OCI-LY7 (cell line): Measurements from ENCODE around the gene FIGN. TPM values are rescaled to one million over a fixed set of nuclear protein-coding genes. Genes with fewer than 3 reads are reported as not detected.

Experiments
- BruUV-seq: library from RNA; stranded (reverse); fragments of 400-500 nt; replicated peaks from 2 replicates; lab custom pipeline; 2021; lab: Mats Ljungman, UMichigan
- CTCF ChIA-PET: fragments of 300-600 bp; sonication (Branson Sonifier 250); formaldehyde crosslinking; loops from one replicate; lab custom pipeline; 2022; ENCODE audit warnings: antibody characterized with exemption; ENCODE audit not compliant: unreplicated experiment; lab: Charles Lee
- POLR2A ChIA-PET: fragments of 300-600 bp; sonication (Branson Sonifier 250); formaldehyde crosslinking; loops from one replicate; lab custom pipeline; 2022; ENCODE audit warnings: antibody characterized with exemption; lab: Charles Lee
- DNase-seq: peaks from one replicate; pipeline ENCODE4 v3.0.0-alpha.2; 2015; ENCODE audit warnings: low spot score
- H2AFZ ChIP-seq: fragments of 200-600 bp; sonication (generic), shearing (Covaris generic); 2 replicates; pipeline ENCODE4 v1.6.1; 2014; ENCODE audit warnings: mild to moderate bottlenecking, antibody characterized with exemption, low read length, moderate library complexity
- H3K27ac ChIP-seq: fragments of 200-600 bp; sonication (generic); 2 replicates; pipeline ENCODE4 v1.5.1; 2014; ENCODE audit warnings: mixed run types, low read depth, mild to moderate bottlenecking, moderate library complexity, low read length, inconsistent platforms; ENCODE audit not compliant: poor library complexity, severe bottlenecking
- H3K36me3 ChIP-seq: fragments of 200-600 bp; sonication (generic); 2 replicates; pipeline ENCODE4 v1.6.1; 2014; ENCODE audit warnings: mild to moderate bottlenecking, antibody characterized with exemption, low read length, moderate library complexity, mixed read lengths; ENCODE audit not compliant: insufficient read depth
- H3K4me1 ChIP-seq: fragments of 200-600 bp; sonication (generic); 2 replicates; pipeline ENCODE4 v1.5.1; 2014; ENCODE audit warnings: mild to moderate bottlenecking, low read length; ENCODE audit not compliant: insufficient read depth, poor library complexity, severe bottlenecking
- H3K4me2 ChIP-seq: fragments of 200-600 bp; sonication (generic); 2 replicates; pipeline ENCODE4 v1.6.1; 2014; ENCODE audit warnings: mild to moderate bottlenecking, low read length
- H3K4me3 ChIP-seq: fragments of 200-600 bp; sonication (generic); 2 replicates; pipeline ENCODE4 v1.5.1; 2014; ENCODE audit warnings: mild to moderate bottlenecking, low read depth, low read length; ENCODE audit not compliant: poor library complexity, severe bottlenecking
- H3K79me2 ChIP-seq: fragments of 200-600 bp; sonication (generic); 2 replicates; pipeline ENCODE4 v1.6.1; 2016; ENCODE audit warnings: low read depth, mild to moderate bottlenecking, low read length, moderate library complexity, mixed read lengths; ENCODE audit not compliant: insufficient read depth
- H3K9me2 ChIP-seq: fragments of 200-600 bp; sonication (generic); 2 replicates; pipeline ENCODE4 v1.6.1; 2016; ENCODE audit warnings: mild to moderate bottlenecking, low read length, mixed read lengths; ENCODE audit not compliant: insufficient read depth
- H3K9me3 ChIP-seq: fragments of 200-600 bp; sonication (generic); 2 replicates; pipeline ENCODE4 v1.6.1; 2014; ENCODE audit warnings: mild to moderate bottlenecking, mixed run types, low read length, mixed read lengths
- H4K20me1 ChIP-seq: fragments of 200-600 bp; sonication (generic); 2 replicates; pipeline ENCODE4 v1.6.1; 2014; ENCODE audit warnings: mild to moderate bottlenecking, antibody characterized with exemption, low read length, moderate library complexity, mixed read lengths; ENCODE audit not compliant: insufficient read depth
- EZH2phosphoT487 ChIP-seq: fragments of 200-600 bp; sonication (generic); IDR thresholded peaks from 2 replicates; pipeline ENCODE4 v1.6.1; 2018; ENCODE audit warnings: low read depth, borderline replicate concordance, mild to moderate bottlenecking, mixed run types, antibody characterized with exemption, low read length, moderate library complexity, mixed read lengths
- intact Hi-C: fragments of 100-400 bp; cut with micrococcal nuclease; formaldehyde crosslinking; loops from one replicate; pipeline ENCODE4 v1.10.0; 2022; ENCODE audit not compliant: unreplicated experiment
- total RNA-seq, 2 experiments: library from RNA; depleted of rRNA in 1 of 2; stranded (reverse); fragments of >200 nt in 1 of 2; shearing (Covaris generic) in 1 of 2; gene quantifications; 2 replicates each; pipeline ENCODE4 v1.2.3, GENCODE V29; 2014 to 2022
- TF ChIP-seq, protein P1 (sequence below): fragments of 200-600 bp; sonication (generic); conservative IDR thresholded peaks from 2 replicates; pipeline ENCODE4 v1.5.1; 2014; ENCODE audit warnings: mild to moderate bottlenecking, antibody characterized with exemption, low read length, moderate library complexity, mixed read lengths

FIGN gene
- total RNA-seq, 2 experiments from 2014 or later = not detected

DNA sequence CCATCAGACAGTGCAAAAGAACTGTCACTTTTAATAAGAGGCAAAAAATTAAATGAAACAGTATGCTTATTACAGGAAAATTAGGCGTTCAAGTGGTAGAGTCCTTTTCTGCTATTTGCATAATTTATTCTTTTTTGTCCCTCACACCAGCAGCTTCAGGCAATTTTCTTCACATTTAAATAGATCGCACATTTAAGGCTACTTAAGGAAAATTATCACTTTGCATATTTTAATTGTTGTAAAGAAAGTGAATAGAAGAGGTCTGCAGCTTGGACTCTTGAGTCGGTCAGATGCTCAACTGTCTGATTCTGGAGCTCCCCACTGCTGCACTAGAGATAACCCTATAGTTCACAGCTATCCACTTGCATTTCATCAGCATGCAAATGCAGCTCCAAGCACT is 141.3 kb downstream of the FIGN start:
- Histone ChIP-seq H3K4me2 (no peak overlapping the region), H3K4me3 (no peak overlapping the region), H3K79me2 (no peaks in the 10 kb centered on the region), H3K4me1 (no peaks in the 10 kb centered on the region), H4K20me1 (no peaks in the 10 kb centered on the region), H3K36me3 (no peaks in the 10 kb centered on the region), H3K27ac (no peak overlapping the region), H2AFZ (no peak overlapping the region), H3K9me2 (no peaks in the 10 kb centered on the region), H3K9me3 (no peaks in the 10 kb centered on the region)
- no TSS peak for BruUV-seq
- intact Hi-C loops = no loop called here
- TF ChIP-seq, protein P1, sequence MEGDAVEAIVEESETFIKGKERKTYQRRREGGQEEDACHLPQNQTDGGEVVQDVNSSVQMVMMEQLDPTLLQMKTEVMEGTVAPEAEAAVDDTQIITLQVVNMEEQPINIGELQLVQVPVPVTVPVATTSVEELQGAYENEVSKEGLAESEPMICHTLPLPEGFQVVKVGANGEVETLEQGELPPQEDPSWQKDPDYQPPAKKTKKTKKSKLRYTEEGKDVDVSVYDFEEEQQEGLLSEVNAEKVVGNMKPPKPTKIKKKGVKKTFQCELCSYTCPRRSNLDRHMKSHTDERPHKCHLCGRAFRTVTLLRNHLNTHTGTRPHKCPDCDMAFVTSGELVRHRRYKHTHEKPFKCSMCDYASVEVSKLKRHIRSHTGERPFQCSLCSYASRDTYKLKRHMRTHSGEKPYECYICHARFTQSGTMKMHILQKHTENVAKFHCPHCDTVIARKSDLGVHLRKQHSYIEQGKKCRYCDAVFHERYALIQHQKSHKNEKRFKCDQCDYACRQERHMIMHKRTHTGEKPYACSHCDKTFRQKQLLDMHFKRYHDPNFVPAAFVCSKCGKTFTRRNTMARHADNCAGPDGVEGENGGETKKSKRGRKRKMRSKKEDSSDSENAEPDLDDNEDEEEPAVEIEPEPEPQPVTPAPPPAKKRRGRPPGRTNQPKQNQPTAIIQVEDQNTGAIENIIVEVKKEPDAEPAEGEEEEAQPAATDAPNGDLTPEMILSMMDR = no peak
- no peak for TF ChIP-seq EZH2phosphoT487
- ChIA-PET POLR2A (interaction anchor here (0.6 to 0.8 kb wide), 3 partner anchors 12 to 250 kb away, joined by 3 read pairs; no protein-coding TSS in a partner anchor), CTCF (no interaction called here)
- no peak for DNase-seq

DNA sequence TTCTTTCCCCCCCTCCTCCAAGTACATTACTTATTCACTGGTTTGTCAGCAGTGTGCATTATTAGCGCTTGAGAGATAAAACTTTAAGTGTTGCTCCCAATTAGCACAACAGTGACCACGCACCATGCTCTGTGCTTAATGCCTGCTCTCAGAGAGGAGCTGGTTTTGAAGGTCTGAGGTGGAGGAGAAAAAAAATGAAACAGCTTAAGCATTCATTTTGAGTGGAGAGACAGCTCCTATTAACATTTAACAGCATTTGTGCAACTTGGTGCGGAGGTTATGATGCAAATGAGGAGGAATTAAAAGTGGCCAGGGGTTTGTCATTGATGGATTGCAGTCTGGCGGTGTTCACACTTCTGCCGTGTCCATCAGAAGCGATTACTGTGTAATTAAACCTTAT is 141.8 kb downstream of the FIGN start:
- no peaks in the 10 kb centered on the region for H3K4me1 ChIP-seq
- no TSS peak for BruUV-seq
- ChIA-PET CTCF (no interaction called here), POLR2A (interaction anchor here (0.6 to 0.8 kb wide), 3 partner anchors 13 to 251 kb away, joined by 3 read pairs; no protein-coding TSS in a partner anchor)
- no peak overlapping the region for H3K27ac ChIP-seq
- H3K9me2 ChIP-seq = no peaks in the 10 kb centered on the region
- no peaks in the 10 kb centered on the region for H3K36me3 ChIP-seq
- TF ChIP-seq, protein P1 = no peak
- no peak for TF ChIP-seq EZH2phosphoT487
- no peaks in the 10 kb centered on the region for H3K79me2 ChIP-seq
- H3K9me3 ChIP-seq = no peaks in the 10 kb centered on the region
- H2AFZ ChIP-seq = no peak overlapping the region
- no peaks in the 10 kb centered on the region for H4K20me1 ChIP-seq
- H3K4me3 ChIP-seq = no peak overlapping the region
- no peak for DNase-seq
- H3K4me2 ChIP-seq = no peak overlapping the region
- intact Hi-C loops = no loop called here

DNA sequence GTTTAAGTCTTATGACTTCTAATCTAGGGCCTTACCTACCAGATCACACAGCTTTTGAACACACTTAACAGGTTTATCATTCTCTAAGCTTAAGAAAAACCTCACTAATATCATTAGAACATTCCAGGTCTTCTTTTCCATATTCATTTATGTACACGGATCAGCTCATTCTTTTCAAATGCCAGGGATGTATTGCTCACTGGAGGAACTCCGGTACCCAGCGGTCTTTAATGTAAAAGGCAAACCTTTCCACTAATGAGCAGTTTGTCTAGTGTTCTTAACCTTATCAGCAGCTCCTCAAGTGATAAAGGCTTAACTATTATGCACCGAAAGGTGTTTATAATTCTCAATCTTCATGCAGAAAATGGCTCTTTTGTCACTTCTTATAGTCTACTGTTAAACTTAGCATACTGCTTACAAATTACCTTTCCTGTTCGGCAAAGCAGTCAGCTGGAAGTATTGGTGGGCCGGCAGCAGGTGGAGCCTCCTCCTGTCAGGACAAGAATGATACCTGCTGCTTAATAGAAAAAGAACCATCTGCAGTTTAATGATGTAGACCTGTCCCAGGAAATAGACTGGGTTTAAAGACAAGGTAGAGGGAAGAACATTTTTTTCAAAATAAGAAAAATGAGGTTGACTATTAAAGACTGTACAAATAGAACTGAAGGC is 142.7 kb downstream of the FIGN start:
- no peak for TF ChIP-seq EZH2phosphoT487
- TF ChIP-seq, protein P1 = no peak
- CTCF ChIA-PET = no interaction called here
- Histone ChIP-seq H3K9me2 (no peaks in the 10 kb centered on the region), H3K36me3 (no peaks in the 10 kb centered on the region), H3K4me2 (no peak overlapping the region), H3K79me2 (no peaks in the 10 kb centered on the region), H3K27ac (no peak overlapping the region), H3K4me1 (no peaks in the 10 kb centered on the region), H3K9me3 (no peaks in the 10 kb centered on the region), H2AFZ (no peak overlapping the region), H3K4me3 (no peak overlapping the region), H4K20me1 (no peaks in the 10 kb centered on the region)
- DNase-seq = no peak
- no TSS peak for BruUV-seq
- POLR2A ChIA-PET = no interaction called here
- intact Hi-C loops = no loop called here
